ENCODE data around the gene PRSS57. TPM values are rescaled to one million over a fixed set of nuclear protein-coding genes. Genes with fewer than 3 reads are reported as not detected.
A peak's percentile ranks its signal among the peaks of the same experiment; 100 is the strongest.
"Not testable (repeated sequence)": the region's sequence is repeated elsewhere in the genome, so short reads cannot be mapped to it uniquely, and the experiment has no call there.

The PRSS57 gene
- total RNA-seq, 1 donor from 2014 or later = not detected

GRCh38 chr19:674282-675151, 20.7 kb downstream of the PRSS57 start:
- DNase-seq (ENCODE audit: low read depth) = no peak

GRCh38 chr19:670609-671075, 24.6 kb downstream of the PRSS57 start:
- DNase-seq (ENCODE audit: low read depth) = no peak

- peak; percentile 23 for DNase-seq (ENCODE audit: low read depth)
Measured at GRCh38 chr19:668675-669434, 26.4 kb downstream of the PRSS57 start.

- DNase-seq (ENCODE audit: low read depth) = not testable (repeated sequence)
Measured at GRCh38 chr19:666985-667573, 28.2 kb downstream of the PRSS57 start.

- peak; percentile 77 for DNase-seq (ENCODE audit: low read depth)
Measured at GRCh38 chr19:664913-665443, 30.3 kb downstream of the PRSS57 start.

- no peak for DNase-seq (ENCODE audit: low read depth)
Measured at GRCh38 chr19:663682-664117, 31.6 kb downstream of the PRSS57 start.

GRCh38 chr19:662962-663681, 32.1 kb downstream of the PRSS57 start, which contains the start of gene RNF126:
Gene RNF126 (minus strand): TSS chr19:663214. CDS start chr19:663121, 93 bp downstream.
- DNase-seq (ENCODE audit: low read depth) = peak; percentile 92

GRCh38 chr19:662207-662961, 32.9 kb downstream of the PRSS57 start:
- DNase-seq (ENCODE audit: low read depth) = peak; percentile 12

- DNase-seq (ENCODE audit: low read depth) = peak; percentile 23
Measured at GRCh38 chr19:661427-662196, 33.6 kb downstream of the PRSS57 start.

GRCh38 chr19:660793-661426, 34.3 kb downstream of the PRSS57 start:
- peak; percentile 40 for DNase-seq (ENCODE audit: low read depth)

GRCh38 chr19:658916-659839, 36.1 kb downstream of the PRSS57 start:
- peak; percentile 93 for DNase-seq (ENCODE audit: low read depth)

- peak; percentile 51 for DNase-seq (ENCODE audit: low read depth)
Measured at GRCh38 chr19:658059-658839, 37.0 kb downstream of the PRSS57 start.

- no peak for DNase-seq (ENCODE audit: low read depth)
Measured at GRCh38 chr19:657611-658010, 37.6 kb downstream of the PRSS57 start.

- DNase-seq (ENCODE audit: low read depth) = peak; percentile 70
Measured at GRCh38 chr19:656751-657559, 38.3 kb downstream of the PRSS57 start.

GRCh38 chr19:655691-656090, 39.6 kb downstream of the PRSS57 start:
- no peak for DNase-seq (ENCODE audit: low read depth)

GRCh38 chr19:653425-653824, 41.8 kb downstream of the PRSS57 start:
- peak; percentile 41 for DNase-seq (ENCODE audit: low read depth)

All from myocyte (in vitro differentiated cells).